Vagina (tissue), 2 donors: ENCODE results near the gene TRMT112.

Experiments
- POLR2A ChIP-seq, 2 donors: fragments of 450-650 bp; IDR thresholded peaks; one replicate each; pipeline ENCODE4 v1.6.1; 2017; ENCODE audit warnings: antibody characterized with exemption in 2 of 2, mild to moderate bottlenecking in 2 of 2, moderate library complexity in 2 of 2
- TF ChIP-seq, protein P1 (sequence below), 3 experiments: fragments of 450-650 bp in 2 of 3; fragments of 200-600 bp in 1 of 3; sonication (generic) in 1 of 3; IDR thresholded peaks; one replicate each; pipeline ENCODE4 v1.5.1; 2017 to 2019; ENCODE audit warnings: antibody characterized with exemption in 3 of 3, mild to moderate bottlenecking in 2 of 3, moderate library complexity in 2 of 3

DNA sequence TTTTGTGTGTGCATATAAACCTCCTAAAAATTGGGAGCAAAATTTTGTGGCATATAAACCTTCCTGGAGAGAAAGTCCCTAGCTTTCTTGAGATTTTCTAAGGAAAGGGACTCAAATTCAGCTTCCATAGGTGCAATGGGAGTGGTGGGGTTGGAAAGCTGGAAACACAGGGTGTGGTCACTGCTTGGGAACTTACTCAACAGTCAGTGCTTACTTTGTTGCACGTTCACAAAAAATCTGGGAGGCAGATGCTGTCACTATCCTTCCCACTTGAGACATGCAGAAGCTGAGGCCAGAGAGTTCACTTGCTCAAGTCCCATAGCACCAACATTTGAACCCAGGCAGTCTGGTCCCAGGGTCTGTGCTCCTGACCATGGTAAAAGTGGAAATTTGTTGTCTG is 21.1 kb downstream of the TRMT112 start:
- TF ChIP-seq, protein P1, sequence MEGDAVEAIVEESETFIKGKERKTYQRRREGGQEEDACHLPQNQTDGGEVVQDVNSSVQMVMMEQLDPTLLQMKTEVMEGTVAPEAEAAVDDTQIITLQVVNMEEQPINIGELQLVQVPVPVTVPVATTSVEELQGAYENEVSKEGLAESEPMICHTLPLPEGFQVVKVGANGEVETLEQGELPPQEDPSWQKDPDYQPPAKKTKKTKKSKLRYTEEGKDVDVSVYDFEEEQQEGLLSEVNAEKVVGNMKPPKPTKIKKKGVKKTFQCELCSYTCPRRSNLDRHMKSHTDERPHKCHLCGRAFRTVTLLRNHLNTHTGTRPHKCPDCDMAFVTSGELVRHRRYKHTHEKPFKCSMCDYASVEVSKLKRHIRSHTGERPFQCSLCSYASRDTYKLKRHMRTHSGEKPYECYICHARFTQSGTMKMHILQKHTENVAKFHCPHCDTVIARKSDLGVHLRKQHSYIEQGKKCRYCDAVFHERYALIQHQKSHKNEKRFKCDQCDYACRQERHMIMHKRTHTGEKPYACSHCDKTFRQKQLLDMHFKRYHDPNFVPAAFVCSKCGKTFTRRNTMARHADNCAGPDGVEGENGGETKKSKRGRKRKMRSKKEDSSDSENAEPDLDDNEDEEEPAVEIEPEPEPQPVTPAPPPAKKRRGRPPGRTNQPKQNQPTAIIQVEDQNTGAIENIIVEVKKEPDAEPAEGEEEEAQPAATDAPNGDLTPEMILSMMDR (IDR thresholded peaks at IDR 0.05) = no peak
- no peak for TF ChIP-seq POLR2A (IDR thresholded peaks at IDR 0.05)
